HG02610 (cell line): Measurements from ENCODE around the gene MFRP.

Experiments
- ATAC-seq: cut with Tn5 transposase; IDR thresholded peaks from one replicate; pipeline ENCODE4 v1.9.1; 2021; ENCODE audit warnings: mild to moderate bottlenecking, moderate library complexity; ENCODE audit not compliant: unreplicated experiment

Gene MFRP

DNA sequence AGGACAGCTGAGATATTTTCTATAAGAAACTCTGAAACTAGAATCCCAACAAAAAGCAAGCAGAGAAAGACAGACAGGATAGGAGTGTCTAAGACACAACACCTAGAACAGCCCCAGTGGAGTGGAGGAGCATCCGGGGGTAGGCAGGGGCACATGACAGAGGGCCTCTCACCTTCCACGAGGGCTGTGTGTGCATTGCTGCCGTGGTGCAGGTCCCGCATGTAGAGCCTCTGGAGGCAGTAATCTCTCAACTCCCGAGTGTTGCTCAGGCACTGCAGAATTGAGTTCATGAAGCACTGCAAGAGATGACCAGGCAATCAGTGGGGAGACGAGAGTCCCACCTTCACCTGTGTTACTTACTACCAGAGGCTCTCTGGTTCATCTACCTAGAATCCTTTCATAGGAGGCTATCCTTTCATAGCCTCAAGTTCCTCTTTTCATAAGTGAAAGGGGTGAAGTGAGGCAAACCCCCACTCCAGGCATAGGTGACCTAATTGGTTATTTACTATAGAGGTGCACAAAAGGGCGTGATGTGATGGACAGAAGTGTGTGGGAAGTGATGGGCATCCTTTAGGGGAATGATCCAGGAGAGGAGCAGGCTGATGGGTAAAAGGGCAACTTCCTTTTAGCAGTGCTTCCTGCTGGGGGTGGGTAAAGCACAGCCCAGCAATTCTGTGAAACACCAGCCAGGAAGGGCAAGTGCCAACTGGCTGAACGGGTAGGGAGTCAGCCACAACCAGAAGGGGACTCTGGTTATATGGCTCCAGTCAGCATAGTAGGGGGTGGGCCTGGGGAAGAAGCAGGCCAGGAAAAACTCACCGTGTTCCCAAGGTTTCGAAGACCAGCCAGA is 13.1 kb upstream of the MFRP start:
- ATAC-seq: no peak

DNA sequence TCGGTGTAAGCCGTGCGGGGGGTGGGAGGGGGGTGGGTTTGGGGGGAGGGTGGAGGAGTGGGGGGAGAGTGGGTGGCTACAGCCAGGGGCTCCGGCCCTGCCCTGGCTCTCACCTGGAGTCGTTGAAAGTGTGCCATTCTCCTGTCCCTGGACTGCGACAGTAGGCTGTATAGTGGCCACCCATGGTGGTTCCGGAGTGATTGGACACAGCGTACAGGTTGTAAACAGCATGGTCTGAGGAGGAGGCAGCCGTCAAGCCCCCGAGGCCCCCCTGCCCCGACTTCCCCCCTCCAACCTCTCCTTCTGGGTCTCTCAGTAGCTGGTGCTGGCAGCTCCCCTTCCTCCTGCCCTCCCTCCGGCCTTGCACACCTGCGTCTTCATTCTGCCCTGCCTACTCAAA is 10.6 kb upstream of the MFRP start:
- no peak for ATAC-seq

DNA sequence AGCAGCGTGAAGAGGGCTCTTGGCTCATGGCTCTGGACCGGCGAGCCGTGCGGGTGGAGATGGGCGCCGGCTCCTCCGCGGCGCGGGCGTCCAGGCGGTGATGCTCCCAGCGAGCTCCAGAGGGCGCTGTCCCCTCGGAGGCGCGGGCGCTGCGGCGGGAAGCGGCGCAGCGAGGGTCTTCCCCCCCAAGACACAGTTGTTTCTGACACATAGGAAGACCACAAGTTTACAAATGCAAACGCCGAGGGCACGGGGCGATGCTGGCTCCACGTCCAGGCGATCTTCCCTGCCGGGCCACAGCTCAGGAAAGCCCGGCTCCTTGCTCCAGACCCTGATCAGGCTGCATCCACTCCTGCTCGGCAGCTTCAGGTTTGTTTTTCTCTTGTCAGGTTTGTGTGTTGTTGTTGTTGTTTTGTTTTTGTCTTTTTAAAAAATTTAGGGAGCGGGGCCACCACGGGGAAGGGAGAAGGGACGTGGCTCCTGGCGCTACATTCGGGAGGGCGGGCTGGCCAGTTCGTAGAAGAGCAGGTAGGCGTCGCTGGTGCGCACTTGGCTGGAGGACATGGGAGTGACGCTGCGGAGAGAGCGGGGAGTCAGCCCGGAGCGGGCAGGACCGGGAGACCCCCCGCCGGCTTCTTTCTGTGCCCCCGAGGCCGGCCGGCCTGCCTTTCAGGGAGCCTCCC is 10.0 kb upstream of the MFRP start:
- ATAC-seq: no peak

DNA sequence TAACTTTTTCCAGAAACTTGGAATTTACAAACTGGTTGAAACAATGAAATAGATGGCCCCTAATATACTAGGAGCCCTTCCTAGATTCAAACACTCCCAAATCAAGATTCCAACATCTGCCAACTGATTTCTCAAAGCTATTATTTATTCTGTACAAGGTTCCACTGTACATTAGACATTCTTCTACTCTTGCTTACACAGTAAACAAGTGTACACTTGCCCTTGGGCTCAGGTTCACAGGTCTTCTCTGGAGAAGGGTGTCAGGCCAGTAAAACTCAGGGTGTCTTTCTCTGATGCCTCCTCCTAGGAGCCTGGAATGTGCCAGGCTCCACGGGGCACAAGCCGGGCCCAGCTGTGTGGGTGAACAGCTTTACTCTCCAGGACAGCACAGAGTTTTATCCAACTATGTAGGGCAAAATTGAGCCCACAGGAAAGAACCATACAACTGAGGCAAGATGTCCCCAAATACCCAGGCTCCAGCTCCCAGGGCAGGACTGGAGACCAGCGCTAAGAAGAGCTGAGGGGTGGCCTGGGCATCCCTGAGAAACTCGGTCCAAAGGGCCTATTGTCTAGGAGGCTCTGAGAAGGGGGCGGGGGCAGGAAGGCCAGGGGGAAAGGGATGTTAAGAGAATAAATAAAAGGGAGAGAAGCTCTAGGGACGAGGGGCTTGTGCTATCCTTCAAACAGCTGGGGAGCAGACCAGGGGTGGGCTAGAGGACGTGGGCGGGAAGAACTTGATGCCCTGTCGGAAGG is 8.8 kb upstream of the MFRP start:
- no peak for ATAC-seq

DNA sequence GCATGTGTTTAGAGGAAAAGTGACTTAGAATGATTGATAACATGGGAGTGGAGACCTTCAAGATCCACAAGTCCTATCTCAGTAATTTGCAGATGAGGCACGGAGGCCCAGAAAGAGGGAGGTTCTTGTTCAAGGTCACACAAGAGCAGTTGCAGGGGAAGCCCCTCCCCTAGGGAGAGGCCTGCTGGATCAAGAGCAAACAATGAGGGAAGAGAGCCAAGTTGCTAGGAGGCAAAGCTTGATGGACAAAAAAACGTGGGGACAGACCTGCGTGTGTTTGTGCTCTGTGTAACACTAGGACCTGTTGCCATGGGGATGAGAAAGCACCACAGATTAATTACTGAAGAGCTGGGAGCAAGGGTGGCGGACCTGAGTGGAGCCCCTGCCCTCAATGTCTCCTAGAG is 6.4 kb upstream of the MFRP start:
- ATAC-seq: no peak

DNA sequence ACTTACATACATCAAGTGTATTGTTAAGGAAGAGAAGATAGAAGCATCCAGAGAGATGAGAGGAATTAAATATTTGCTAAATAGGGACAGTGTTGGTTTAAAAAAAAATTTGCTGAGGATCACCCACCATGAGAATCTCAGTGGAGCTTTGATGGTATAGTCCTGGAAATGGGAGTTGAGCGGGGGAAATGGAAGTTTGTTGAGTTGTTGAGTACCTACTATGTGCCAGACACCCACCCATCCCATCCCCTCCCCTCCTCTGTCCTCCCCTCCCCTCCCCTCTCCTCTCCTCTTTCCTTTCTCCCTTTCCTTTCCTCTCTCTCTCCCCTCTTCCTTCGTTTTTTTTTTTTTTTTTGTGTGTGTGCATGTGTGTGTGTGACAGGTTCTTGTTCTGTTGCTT is 4.7 kb upstream of the MFRP start:
- no peak for ATAC-seq

DNA sequence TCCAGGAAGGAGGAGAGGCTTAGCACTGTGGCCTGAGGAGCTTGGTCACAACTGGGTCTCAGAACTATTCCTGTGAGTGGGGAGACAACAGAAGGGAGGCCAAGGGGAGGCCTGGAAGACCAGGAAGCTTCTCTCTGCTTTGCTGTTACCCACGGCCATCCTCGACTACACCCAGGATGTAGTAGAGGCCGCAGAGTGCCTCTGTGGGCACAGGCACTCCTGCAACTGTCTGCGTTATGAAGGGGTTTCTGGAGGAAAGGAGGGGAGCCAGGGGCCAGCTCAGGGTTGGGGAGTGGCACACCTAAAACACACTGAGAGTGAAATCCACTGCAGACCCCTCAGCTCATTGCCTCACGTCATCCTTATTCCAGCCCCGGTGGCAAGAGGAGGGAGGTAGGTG is 3.8 kb upstream of the MFRP start:
- ATAC-seq: no peak

DNA sequence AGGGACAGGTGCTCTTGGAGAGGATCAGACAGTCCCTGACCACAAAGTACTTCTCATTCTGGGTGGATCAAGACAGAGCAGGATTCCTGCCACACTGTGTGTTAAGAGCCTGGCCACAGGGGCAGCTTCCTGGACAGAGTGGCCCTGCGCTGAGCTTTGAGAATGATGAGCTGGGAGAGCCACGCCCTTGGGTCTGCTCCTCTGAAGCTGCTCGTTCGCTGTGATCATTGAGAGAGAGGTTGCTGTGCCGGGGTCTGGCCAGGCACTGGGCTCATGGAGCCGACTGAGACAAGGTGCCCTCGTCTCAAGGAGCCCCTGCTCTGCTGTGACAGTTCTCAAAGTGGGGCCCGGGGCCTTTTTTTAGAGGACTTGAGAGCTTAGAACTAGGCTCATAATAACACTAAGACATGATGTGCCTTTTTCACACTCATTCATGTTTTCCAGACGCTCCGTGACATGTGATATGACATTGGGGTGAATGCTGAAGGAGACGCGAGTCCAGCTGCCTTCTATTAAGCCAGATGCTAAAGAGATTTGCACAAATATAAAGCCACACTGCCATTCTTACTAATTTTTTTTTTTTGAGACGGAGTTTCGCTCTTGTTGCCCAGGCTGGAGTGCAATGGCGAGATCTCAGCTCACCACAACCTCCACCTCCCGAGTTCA is 1.6 kb upstream of the MFRP start:
- no peak for ATAC-seq

DNA sequence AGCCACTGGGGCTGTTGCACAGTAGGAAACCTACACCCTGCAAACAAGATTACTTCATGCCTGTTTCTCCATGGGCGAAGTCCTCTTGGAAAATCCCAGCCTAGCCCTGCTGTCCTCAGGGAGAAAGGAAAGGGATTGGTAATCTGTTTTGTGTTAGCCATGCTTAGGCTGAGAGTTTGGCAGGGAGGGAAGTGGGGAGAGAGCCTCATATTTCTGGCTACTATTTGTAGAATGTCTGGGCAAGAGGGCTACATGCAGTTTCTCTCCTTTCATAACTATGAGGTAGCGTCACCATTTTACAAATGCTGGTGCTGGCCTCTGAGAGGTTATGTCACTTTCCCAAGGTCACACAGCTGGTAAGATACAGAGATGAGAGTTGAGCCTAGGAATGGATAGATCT is 737 bp upstream of the MFRP start:
- ATAC-seq: no peak

DNA sequence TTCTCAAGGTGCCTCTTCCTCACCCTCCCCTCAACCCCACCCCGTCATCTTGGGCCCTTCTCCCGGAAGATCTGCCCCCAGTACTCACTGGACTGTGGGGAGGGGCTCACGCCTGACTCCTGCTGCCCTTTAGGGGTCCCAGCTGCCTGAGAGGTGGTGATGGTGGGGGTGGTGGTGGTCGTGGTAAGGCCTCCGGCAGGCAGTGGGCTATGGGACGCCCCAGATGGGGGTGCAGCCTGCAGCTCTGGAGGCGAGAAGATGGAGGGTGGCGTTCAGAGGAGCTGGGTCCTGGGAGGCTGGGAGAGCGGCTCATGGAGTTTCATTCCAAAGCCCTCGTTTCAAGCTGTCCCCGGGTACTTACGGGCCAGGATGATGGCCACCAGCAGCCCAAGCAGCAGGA is 820 bp downstream of the MFRP start:
- no peak for ATAC-seq

DNA sequence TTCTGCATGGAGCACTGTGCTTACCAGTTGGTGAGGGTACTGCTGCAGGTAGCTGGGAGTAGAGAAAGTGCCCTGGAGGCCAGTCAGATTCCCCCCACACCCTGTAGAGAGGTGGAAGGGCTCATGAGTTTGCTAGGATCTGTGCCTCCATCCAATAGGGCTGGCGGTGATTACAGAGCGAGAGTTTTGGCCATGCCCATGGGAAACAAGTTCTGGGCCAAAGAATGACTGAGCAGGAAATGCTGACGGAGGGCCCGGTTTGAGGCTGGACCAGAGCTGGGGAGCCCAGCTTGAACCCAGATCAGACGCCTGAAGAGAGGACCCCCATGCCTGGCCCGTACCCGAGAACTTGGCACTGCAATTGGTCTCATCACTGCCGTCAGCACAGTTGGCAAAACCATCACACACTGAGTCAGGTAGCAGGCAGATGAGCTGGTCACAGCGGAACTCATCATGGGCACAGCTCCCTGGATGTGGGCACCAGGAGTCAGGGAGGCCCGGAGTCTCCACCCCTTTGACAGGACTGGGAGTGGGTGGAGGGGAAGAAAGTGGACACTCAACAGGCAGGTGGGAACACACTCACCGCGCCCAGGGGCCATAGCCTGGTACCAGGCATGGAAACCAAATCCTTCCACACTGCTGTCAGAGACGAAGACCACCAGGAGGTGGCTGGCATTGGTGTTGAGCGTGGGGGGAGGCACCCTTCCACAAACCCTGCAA is 2.1 kb downstream of the MFRP start:
- ATAC-seq: no peak

DNA sequence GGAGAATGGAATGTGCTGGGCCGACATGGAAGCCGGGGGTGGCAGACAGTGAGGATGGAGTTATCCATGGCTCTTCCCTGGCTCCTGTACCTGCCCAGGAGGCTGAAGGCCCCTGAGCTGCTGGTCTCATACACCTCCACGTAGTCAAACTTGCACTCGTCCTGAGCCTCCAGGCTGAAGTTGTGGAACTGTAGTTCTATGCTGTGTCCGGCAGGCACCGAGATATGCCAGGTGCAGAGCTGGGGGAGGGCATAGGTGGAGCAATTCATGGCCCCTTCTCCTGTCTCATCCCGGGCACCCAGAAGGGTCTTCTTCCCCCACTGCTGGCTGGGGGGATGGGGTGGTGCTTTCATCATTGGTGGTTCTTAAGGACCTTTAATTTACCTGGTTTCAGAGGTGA is 2.8 kb downstream of the MFRP start:
- no peak for ATAC-seq

DNA sequence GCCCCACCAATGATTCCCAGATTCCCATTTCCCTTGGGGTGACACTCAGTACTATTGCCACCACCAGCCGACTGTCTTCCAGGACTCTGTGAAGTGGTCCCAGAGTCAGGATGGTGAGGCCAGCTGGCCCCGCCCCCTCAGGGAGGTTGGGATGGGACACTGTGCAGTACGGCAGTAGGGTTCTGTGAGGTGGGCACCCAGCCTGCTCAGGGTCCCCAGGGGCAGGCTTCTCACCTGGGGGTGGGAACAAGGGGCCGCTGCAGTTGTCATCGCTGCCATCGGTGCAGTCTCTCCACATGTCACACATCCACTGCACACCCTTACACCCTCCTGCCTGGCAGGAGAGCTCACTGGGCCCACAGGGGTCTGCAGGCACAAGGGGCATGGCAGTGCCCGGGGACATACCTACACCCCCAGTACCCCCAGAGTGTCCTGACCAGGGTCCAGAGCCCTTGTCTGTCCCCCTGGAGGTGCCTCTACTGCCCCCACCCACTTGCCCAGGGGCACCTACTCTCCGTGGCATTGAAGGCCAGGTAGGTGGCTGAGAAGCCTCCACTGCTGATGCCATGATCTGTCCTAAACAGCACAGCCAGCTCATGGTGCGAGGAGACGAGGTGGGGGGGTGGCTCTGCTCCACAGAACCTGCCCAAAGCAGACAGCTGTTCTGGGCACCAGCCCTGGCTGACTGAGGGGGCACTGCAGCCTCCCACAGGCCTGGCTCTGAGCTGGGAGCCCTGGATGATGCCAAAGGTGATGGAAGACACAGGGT is 4.0 kb downstream of the MFRP start:
- no peak for ATAC-seq

DNA sequence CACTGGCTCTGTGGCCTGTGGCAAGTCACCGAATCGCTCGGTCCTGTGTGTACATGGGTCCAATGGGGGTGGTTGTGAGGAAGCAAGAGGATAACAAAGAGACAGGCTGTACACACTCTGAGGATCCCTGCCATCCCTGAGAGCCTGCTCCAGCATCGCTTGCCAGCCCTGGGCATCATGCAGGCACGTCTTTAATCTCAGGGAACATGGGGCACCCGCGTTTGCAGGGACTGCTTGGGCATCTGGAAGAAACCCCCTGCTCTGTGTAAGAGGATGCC is 4.5 kb downstream of the MFRP start:
- no peak for ATAC-seq

DNA sequence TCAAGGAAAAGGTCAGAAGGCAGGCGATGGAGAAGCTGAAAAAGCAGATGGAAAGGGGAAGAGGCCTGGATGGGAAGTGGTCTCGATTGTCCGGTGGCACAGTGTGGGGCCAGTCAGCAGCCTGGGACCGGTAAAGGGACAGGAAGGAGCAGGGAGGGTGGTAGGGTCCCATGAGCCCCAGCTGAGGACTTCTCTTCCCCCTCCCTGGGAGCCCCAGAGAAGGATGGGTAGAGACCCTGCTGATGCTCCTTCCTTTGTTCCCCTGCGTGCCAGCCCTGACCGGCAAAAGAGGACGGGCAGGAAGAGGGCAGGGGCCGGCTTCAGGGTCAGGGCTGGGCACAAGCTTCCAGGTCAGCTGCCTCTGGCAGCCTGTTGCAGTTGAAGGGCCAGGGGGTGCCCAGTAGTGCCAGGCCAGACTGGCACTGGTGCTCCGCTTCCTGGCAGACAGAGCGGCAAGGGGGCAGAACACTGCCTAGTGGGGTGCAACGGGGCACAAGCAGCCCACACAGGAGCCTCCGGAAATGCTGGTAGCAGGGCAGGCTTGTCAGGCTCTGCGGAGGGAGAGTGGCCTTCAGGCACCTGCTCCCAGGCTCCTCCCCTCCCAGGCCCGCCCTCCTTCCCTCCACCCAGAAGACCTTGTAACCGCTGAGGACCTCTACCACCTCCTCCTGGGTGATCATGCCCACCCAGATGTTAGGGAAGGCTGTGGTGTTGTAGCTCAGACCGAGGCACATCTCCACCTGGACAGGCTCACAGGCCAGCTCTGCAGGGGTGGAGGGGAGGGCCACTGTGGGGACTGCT is 5.1 kb downstream of the MFRP start:
- ATAC-seq: no peak

DNA sequence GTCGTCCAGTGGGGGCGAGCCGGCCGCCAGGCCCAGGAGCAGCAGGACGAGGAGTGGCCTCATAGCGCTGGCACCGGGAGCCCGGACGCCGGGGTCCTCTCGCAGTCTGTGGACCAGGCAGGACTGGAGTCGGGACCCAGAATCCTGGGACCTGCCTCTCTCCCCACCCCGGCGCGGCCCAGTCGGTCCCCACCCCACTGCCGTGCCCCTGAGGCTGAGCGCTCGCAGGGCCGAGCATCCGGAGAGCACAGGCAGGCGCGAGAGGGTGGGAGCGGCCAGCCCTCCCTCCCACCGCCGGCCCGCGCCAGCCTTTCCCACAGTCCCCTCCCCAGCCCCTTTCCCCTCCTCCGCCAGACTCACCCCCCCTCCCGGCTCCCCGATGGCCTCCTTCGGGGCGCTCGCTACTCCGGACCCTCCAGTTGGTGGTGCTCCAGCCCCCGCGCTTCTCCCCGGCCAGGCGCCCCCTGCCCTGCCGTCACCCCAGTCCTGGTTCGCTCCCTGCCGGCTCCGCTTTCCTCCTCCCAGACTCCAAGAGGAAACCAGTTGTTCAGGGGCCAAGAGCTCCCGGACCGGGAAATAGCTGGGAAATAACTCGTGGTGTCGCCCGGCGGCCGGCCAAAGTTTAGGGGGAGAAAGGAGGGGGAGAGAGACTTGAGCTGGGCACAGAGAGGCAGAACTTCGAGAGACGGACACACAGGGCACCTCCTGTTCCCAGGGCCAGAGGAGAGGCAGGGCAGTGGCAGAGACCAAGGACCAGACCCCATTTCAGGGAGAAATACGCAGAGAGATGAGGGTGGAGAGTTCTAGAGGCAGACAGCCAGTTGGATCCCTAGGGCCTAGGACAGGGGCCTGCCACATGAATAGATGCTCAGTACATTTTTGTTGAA is 5.9 kb downstream of the MFRP start, which contains the start of gene C1QTNF5:
C1QTNF5 (minus strand) TSS at position 549 of the 887 bp plus-strand sequence; CDS start at position 63, 486 bp downstream.
- ATAC-seq: no peak

DNA sequence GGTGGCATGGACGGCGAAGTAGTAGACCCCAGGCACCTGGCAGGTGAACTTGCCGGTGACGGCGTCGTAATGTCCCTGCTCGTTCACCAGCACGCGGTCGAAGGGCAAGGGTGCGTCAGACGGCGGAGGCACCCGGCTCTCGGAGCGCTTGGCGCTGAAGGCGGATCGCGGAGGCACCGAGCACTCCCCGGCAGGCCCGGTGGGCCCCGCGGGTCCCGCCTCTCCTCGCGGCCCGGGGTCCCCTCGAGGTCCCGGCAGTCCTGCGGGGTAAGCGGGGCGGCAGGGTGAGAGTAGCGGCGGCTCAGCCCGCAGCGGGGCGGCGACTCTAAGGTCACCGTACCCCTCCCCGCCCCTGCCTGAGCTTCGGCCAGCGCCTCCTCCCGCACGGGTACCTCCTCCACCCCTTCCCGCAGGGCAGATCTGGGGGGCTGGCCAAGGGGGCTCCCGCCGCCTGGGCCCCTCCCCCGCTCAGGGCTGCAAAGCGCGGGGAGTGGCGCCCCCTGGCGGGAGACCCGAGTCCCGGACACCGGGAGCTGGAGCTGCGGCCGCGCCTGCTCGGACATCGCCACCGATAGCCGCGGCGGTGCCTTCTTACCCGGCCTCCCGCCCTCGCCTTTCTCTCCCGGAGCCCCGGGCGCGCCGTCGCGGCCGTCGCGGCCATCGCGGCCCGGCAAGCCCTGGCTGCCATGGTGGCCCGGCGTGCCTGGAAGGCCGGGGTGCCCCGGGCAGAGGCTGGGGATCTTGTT is 6.7 kb downstream of the MFRP start:
- ATAC-seq: no peak
